KMS-11 (cell line): ENCODE results near the gene AKAP7.

Source experiments
- H2AFZ ChIP-seq: fragments of 200-600 bp; sonication (generic); 2 replicates; pipeline ENCODE4 v1.6.1; 2016; ENCODE audit warnings: antibody characterized with exemption, mixed run types, low read depth
- H3K27ac ChIP-seq: fragments of 200-600 bp; sonication (generic); 2 replicates; pipeline ENCODE4 v1.6.1; 2016; ENCODE audit warnings: mild to moderate bottlenecking, mixed run types
- H3K27me3 ChIP-seq: fragments of 200-600 bp; sonication (generic); 2 replicates; pipeline ENCODE4 v1.6.1; 2017; ENCODE audit warnings: mild to moderate bottlenecking, low read depth, mixed run types, moderate library complexity; ENCODE audit not compliant: insufficient read depth
- H3K36me3 ChIP-seq: fragments of 200-600 bp; sonication (generic); 2 replicates; pipeline ENCODE4 v1.6.1; 2017; ENCODE audit warnings: mild to moderate bottlenecking, mixed run types; ENCODE audit not compliant: insufficient read depth
- H3K4me1 ChIP-seq: fragments of 200-600 bp; sonication (generic); 2 replicates; pipeline ENCODE4 v1.6.1; 2016; ENCODE audit warnings: mild to moderate bottlenecking, low read depth, mixed run types; ENCODE audit not compliant: poor library complexity, severe bottlenecking
- H3K4me2 ChIP-seq: fragments of 200-600 bp; sonication (generic); 2 replicates; pipeline ENCODE4 v1.7.0; 2016; ENCODE audit warnings: mild to moderate bottlenecking, mixed run types
- H3K4me3 ChIP-seq: fragments of 200-600 bp; sonication (generic); IDR thresholded peaks from 2 replicates; pipeline ENCODE4 v1.6.1; 2017; ENCODE audit warnings: low read depth, low read length, mixed read lengths; ENCODE audit not compliant: insufficient read depth
- H3K79me2 ChIP-seq: fragments of 200-600 bp; sonication (generic); 2 replicates; pipeline ENCODE4 v1.6.1; 2016; ENCODE audit warnings: low read depth, mixed run types; ENCODE audit not compliant: insufficient read depth
- H3K9ac ChIP-seq: fragments of 200-600 bp; sonication (generic); 2 replicates; pipeline ENCODE4 v1.6.1; 2016; ENCODE audit warnings: mild to moderate bottlenecking, mixed run types
- H4K20me1 ChIP-seq: fragments of 200-600 bp; sonication (generic); 2 replicates; pipeline ENCODE4 v1.6.1; 2016; ENCODE audit warnings: mild to moderate bottlenecking, mixed run types; ENCODE audit not compliant: insufficient read depth
- TF ChIP-seq, protein P1 (sequence below): fragments of 200-600 bp; sonication (generic); conservative IDR thresholded peaks from 2 replicates; pipeline ENCODE4 v1.6.1; 2017; ENCODE audit warnings: low read depth, mild to moderate bottlenecking, antibody characterized with exemption, low read length, moderate library complexity, mixed read lengths

AKAP7 gene

GRCh38 chr6:131225127-131225526 lies 89.9 kb downstream of the AKAP7 start:
- TF ChIP-seq, protein P1, sequence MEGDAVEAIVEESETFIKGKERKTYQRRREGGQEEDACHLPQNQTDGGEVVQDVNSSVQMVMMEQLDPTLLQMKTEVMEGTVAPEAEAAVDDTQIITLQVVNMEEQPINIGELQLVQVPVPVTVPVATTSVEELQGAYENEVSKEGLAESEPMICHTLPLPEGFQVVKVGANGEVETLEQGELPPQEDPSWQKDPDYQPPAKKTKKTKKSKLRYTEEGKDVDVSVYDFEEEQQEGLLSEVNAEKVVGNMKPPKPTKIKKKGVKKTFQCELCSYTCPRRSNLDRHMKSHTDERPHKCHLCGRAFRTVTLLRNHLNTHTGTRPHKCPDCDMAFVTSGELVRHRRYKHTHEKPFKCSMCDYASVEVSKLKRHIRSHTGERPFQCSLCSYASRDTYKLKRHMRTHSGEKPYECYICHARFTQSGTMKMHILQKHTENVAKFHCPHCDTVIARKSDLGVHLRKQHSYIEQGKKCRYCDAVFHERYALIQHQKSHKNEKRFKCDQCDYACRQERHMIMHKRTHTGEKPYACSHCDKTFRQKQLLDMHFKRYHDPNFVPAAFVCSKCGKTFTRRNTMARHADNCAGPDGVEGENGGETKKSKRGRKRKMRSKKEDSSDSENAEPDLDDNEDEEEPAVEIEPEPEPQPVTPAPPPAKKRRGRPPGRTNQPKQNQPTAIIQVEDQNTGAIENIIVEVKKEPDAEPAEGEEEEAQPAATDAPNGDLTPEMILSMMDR, result no peak
- H2AFZ ChIP-seq, result no peak overlapping the region
- H3K36me3 ChIP-seq, result no peaks in the 10 kb centered on the region
- H3K4me2 ChIP-seq, result no peak overlapping the region
- H3K79me2 ChIP-seq, result no peaks in the 10 kb centered on the region
- H3K4me1 ChIP-seq, result no peaks in the 10 kb centered on the region
- H3K4me3 ChIP-seq, result no peak overlapping the region
- no peak overlapping the region for H3K27ac ChIP-seq
- H3K9ac ChIP-seq, result no peak overlapping the region
- H4K20me1 ChIP-seq, result no peaks in the 10 kb centered on the region
- H3K27me3 ChIP-seq, result no peaks in the 10 kb centered on the region

DNA sequence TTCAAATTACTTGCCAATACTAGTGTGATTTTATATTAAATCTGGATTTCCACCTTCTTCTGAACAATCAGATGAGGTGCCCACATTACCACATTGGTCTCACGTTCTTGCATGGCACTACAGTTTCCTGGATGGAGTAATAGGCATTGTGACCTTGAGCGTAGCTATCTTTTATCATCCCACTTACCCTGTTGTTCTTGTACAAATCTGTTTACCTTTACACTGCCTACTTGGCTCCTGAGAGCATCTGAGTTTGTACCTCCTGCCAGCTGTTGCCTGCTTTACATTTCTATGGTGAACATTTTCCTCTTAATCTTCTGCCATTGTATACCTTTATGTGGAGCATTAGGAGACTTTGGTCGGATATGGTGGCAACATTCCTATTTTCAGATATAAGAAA lies 90.7 kb downstream of the AKAP7 start:
- Histone ChIP-seq H3K27me3 (no peaks in the 10 kb centered on the region), H2AFZ (no peak overlapping the region), H3K4me1 (no peaks in the 10 kb centered on the region), H3K27ac (no peak overlapping the region), H3K79me2 (no peaks in the 10 kb centered on the region), H3K4me2 (no peak overlapping the region), H4K20me1 (no peaks in the 10 kb centered on the region), H3K9ac (no peak overlapping the region), H3K36me3 (no peaks in the 10 kb centered on the region), H3K4me3 (no peak overlapping the region)
- TF ChIP-seq, protein P1, result no peak

GRCh38 chr6:131226459-131227157 lies 91.3 kb downstream of the AKAP7 start:
- no peak overlapping the region for H2AFZ ChIP-seq
- H3K36me3 ChIP-seq, result no peaks in the 10 kb centered on the region
- no peak overlapping the region for H3K27ac ChIP-seq
- no peak overlapping the region for H3K9ac ChIP-seq
- H4K20me1 ChIP-seq, result no peaks in the 10 kb centered on the region
- H3K79me2 ChIP-seq, result no peaks in the 10 kb centered on the region
- no peak overlapping the region for H3K4me3 ChIP-seq
- no peak overlapping the region for H3K4me2 ChIP-seq
- TF ChIP-seq, protein P1, result no peak
- H3K27me3 ChIP-seq, result no peaks in the 10 kb centered on the region
- no peaks in the 10 kb centered on the region for H3K4me1 ChIP-seq

DNA sequence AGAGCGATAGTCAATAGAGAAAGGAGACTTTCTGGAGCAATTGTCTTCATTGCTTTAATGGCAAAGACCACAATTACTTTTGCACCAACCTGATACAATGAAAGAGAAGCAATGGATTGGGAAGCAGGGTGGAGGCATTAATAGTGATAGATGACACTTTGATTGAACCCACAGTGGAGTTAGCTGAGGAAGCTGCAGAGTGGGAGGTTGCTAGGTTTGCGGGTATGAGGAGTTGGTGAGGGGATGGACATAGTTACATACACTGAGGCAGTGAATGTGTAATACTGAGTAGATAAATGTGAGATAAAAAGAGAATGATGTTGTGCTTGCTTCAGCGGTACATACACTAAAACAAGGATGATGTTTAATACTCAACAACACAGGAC lies 91.9 kb downstream of the AKAP7 start:
- TF ChIP-seq, protein P1, result no peak
- H3K4me3 ChIP-seq, result no peak overlapping the region
- no peak overlapping the region for H2AFZ ChIP-seq
- no peaks in the 10 kb centered on the region for H3K36me3 ChIP-seq
- H3K4me1 ChIP-seq, result no peaks in the 10 kb centered on the region
- no peak overlapping the region for H3K27ac ChIP-seq
- no peaks in the 10 kb centered on the region for H3K79me2 ChIP-seq
- H4K20me1 ChIP-seq, result no peaks in the 10 kb centered on the region
- no peak overlapping the region for H3K9ac ChIP-seq
- no peak overlapping the region for H3K4me2 ChIP-seq
- no peaks in the 10 kb centered on the region for H3K27me3 ChIP-seq
